ENCODE results near the gene ANKS1A. TPM values are rescaled to one million over a fixed set of nuclear protein-coding genes. Genes with fewer than 3 reads are reported as not detected.

Gene ANKS1A
- total RNA-seq, 2 donors from 2014 or later, result 34.9 to 36.4 TPM

GRCh38 chr6:34917626-34918285 lies 28.7 kb downstream of the ANKS1A start:
- Mint-ChIP-seq H3K9me3 (no peaks in the 10 kb centered on the region), H3K27ac (no peak overlapping the region), H3K27me3 (ENCODE audit: insufficient read depth) (no peaks in the 10 kb centered on the region), H3K4me1 (no peaks in the 10 kb centered on the region), H3K4me3 (no peak overlapping the region), H3K36me3 (ENCODE audit: low read depth) (peaks cover 16% of the 10 kb centered on the region)
- Histone ChIP-seq H3K9me3 (ENCODE audit: control insufficient read depth, low read length) (no peaks in the 10 kb centered on the region), H3K27me3 (ENCODE audit: control insufficient read depth, insufficient read depth, low read length, poor library complexity, severe bottlenecking) (no peaks in the 10 kb centered on the region), H3K9ac (ENCODE audit: extremely low read depth, low read length, poor library complexity, severe bottlenecking) (no peak overlapping the region), H3K4me3 (ENCODE audit: low read length) (no peak overlapping the region), H3K27ac (ENCODE audit: low read depth, low read length) (no peak overlapping the region), H3K36me3 (ENCODE audit: control insufficient read depth, insufficient read depth, low read length) (peaks cover 9% of the 10 kb centered on the region), H3K4me1 (ENCODE audit: control insufficient read depth, insufficient read depth, low read length) (no peaks in the 10 kb centered on the region)
- no peak for DNase-seq
- no peak for TF ChIP-seq CTCF (conservative IDR thresholded peaks at IDR 0.05)
- WGBS, 2 experiments (ENCODE audit: insufficient coverage in 1 of 2, insufficient read length in 1 of 2), result 97 to 100% methylated on average over 4 to 6 of the region's 6 CpGs

GRCh38 chr6:34919651-34920050 lies 30.6 kb downstream of the ANKS1A start:
- peaks cover 9% of the 10 kb centered on the region for H3K36me3 ChIP-seq (ENCODE audit: control insufficient read depth, insufficient read depth, low read length)
- H3K27me3 Mint-ChIP-seq (ENCODE audit: insufficient read depth), result no peaks in the 10 kb centered on the region
- no peaks in the 10 kb centered on the region for H3K9me3 ChIP-seq (ENCODE audit: control insufficient read depth, low read length)
- H3K4me1 ChIP-seq (ENCODE audit: control insufficient read depth, insufficient read depth, low read length), result no peaks in the 10 kb centered on the region
- no peak overlapping the region for H3K27ac Mint-ChIP-seq
- DNase-seq, result no peak
- H3K4me3 Mint-ChIP-seq, result no peak overlapping the region
- H3K9ac ChIP-seq (ENCODE audit: extremely low read depth, low read length, poor library complexity, severe bottlenecking), result no peak overlapping the region
- no peak overlapping the region for H3K4me3 ChIP-seq (ENCODE audit: low read length)
- no peak overlapping the region for H3K27ac ChIP-seq (ENCODE audit: low read depth, low read length)
- H3K36me3 Mint-ChIP-seq (ENCODE audit: low read depth), result peaks cover 17% of the 10 kb centered on the region
- no peaks in the 10 kb centered on the region for H3K27me3 ChIP-seq (ENCODE audit: control insufficient read depth, insufficient read depth, low read length, poor library complexity, severe bottlenecking)
- H3K4me1 Mint-ChIP-seq, result no peaks in the 10 kb centered on the region
- no peaks in the 10 kb centered on the region for H3K9me3 Mint-ChIP-seq
- no peak for TF ChIP-seq CTCF (conservative IDR thresholded peaks at IDR 0.05)
- WGBS, 2 experiments (ENCODE audit: insufficient coverage in 1 of 2, insufficient read length in 1 of 2), result 88% methylated on average over 1 of the region's 1 CpG; no CpG with 5 or more reads in 1 of the 2 experiments

- peaks cover under 1% of the 10 kb centered on the region for H3K4me1 Mint-ChIP-seq
These were observed 31.0 kb downstream of the ANKS1A start for GRCh38 chr6:34920097-34920496.

More at GRCh38 chr6:34920097-34920496, 31.0 kb downstream of the ANKS1A start:
- Mint-ChIP-seq H3K27me3 (ENCODE audit: insufficient read depth) (no peaks in the 10 kb centered on the region), H3K9me3 (no peaks in the 10 kb centered on the region), H3K36me3 (ENCODE audit: low read depth) (peaks cover 15% of the 10 kb centered on the region), H3K27ac (no peak overlapping the region), H3K4me3 (no peak overlapping the region)
- no peaks in the 10 kb centered on the region for H3K9me3 ChIP-seq (ENCODE audit: control insufficient read depth, low read length)
- WGBS, 2 experiments (ENCODE audit: insufficient coverage in 1 of 2, insufficient read length in 1 of 2), result 80 to 94% methylated on average over 4 of the region's 4 CpGs
- H3K9ac ChIP-seq (ENCODE audit: extremely low read depth, low read length, poor library complexity, severe bottlenecking), result no peak overlapping the region
- no peaks in the 10 kb centered on the region for H3K4me1 ChIP-seq (ENCODE audit: control insufficient read depth, insufficient read depth, low read length)
- DNase-seq, result no peak
- peaks cover 9% of the 10 kb centered on the region for H3K36me3 ChIP-seq (ENCODE audit: control insufficient read depth, insufficient read depth, low read length)
- TF ChIP-seq CTCF (conservative IDR thresholded peaks at IDR 0.05), result no peak
- no peak overlapping the region for H3K27ac ChIP-seq (ENCODE audit: low read depth, low read length)
- H3K4me3 ChIP-seq (ENCODE audit: low read length), result no peak overlapping the region
- H3K27me3 ChIP-seq (ENCODE audit: control insufficient read depth, insufficient read depth, low read length, poor library complexity, severe bottlenecking), result no peaks in the 10 kb centered on the region

All from endodermal cell (in vitro differentiated cells).